ENCODE data around the gene RAMP3.

GRCh38 chr7:45196374-45196773 lies 38.8 kb downstream of the RAMP3 start:
- TF ChIP-seq CTCF (IDR thresholded peaks at IDR 0.05) = no peak
- no peak for TF ChIP-seq POLR2A (IDR thresholded peaks at IDR 0.05)
